Measurements from ENCODE around the gene KIF2B. TPM values are rescaled to one million over a fixed set of nuclear protein-coding genes. Genes with fewer than 3 reads are reported as not detected.

The KIF2B gene
- total RNA-seq, 1 experiment from 2014 or later: not detected

- Histone ChIP-seq H2BK15ac (ENCODE audit: low read depth, low read length) (no peak overlapping the region), H3K14ac (ENCODE audit: insufficient read depth, low read length) (no peak overlapping the region), H2BK20ac (ENCODE audit: low read depth, low read length, poor library complexity, severe bottlenecking) (no peak overlapping the region), H2AK5ac (ENCODE audit: insufficient read length, low read length) (no peak overlapping the region), H3T11ph (ENCODE audit: low read length) (no peak overlapping the region), H2BK5ac (ENCODE audit: insufficient read length, low read length) (no peak overlapping the region), H3K9me3 (ENCODE audit: control insufficient read depth, low read depth, low read length) (no peaks in the 10 kb centered on the region), H3K4me2 (ENCODE audit: insufficient read depth, insufficient read length, low read length) (no peak overlapping the region), H3K18ac (ENCODE audit: insufficient read length, low read depth, low read length) (no peak overlapping the region), H3K27ac (ENCODE audit: insufficient read length, low read depth, low read length) (no peak overlapping the region), H4K5ac (ENCODE audit: insufficient read length, low read depth, low read length) (no peak overlapping the region), H2BK120ac (ENCODE audit: low read depth, low read length, poor library complexity, severe bottlenecking) (no peak overlapping the region), H3K79me1 (ENCODE audit: insufficient read depth, low read depth, low read length, poor library complexity, severe bottlenecking) (no peaks in the 10 kb centered on the region), H4K8ac (replicated peaks; ENCODE audit: insufficient read length, low read depth, low read length) (no peak overlapping the region), H4K20me1 (ENCODE audit: control insufficient read depth, insufficient read depth, insufficient read length) (no peaks in the 10 kb centered on the region), H3K23ac (ENCODE audit: insufficient read length, low read depth, low read length) (no peak overlapping the region), H4K91ac (ENCODE audit: insufficient read length, low read depth, low read length) (no peak overlapping the region), H3K56ac (ENCODE audit: insufficient read length, low read depth, low read length) (no peak overlapping the region), H3K4ac (ENCODE audit: low read depth, low read length) (no peak overlapping the region), H3K9ac (ENCODE audit: extremely low read depth, insufficient read length, low read length) (no peak overlapping the region), H3K27me3 (ENCODE audit: insufficient read depth, low read length) (no peaks in the 10 kb centered on the region), H3K79me2 (ENCODE audit: insufficient read depth, low read length) (no peaks in the 10 kb centered on the region), H2BK12ac (ENCODE audit: insufficient read length, low read depth, low read length) (no peak overlapping the region), H3K23me2 (ENCODE audit: insufficient read length, low read depth, low read length, poor library complexity, severe bottlenecking) (no peaks in the 10 kb centered on the region), H3K4me1 (ENCODE audit: insufficient read depth, low read length) (no peaks in the 10 kb centered on the region), H2AFZ (ENCODE audit: low read length) (no peak overlapping the region)
- no peak for TF ChIP-seq CTCF (conservative IDR thresholded peaks at IDR 0.05)
- H3K27ac Mint-ChIP-seq: no peak overlapping the region
- peaks cover 5 to 12% of the 10 kb centered on the region in 2 experiments; a peak in 4 of 5 replicates for H3K9me3 Mint-ChIP-seq
- H3K36me3 Mint-ChIP-seq (ENCODE audit: insufficient read depth in 1 of 3, low read depth in 3 of 3): peaks cover 0 to 18% (median 9%) of the 10 kb centered on the region in 3 experiments; a peak in 5 of 7 replicates
- no CpG with 5 or more reads among the region's 1 CpG for WGBS (ENCODE audit: extremely low coverage, insufficient read length, low lambda C conversion rate)
- H3K4me3 Mint-ChIP-seq: no peak overlapping the region
- H3K27me3 Mint-ChIP-seq (ENCODE audit: low read depth): no peaks in the 10 kb centered on the region
- peaks cover 0 to 2% of the 10 kb centered on the region in 2 experiments; a peak in 1 of 4 replicates for H3K4me1 Mint-ChIP-seq
- DNase-seq: no peak
Measured at GRCh38 chr17:53819956-53820355, 2.8 kb upstream of the KIF2B start.
